GM11168 (cell line): ENCODE measurements around the gene OPN3.

Experiments
- in situ Hi-C: fragments of 300-500 bp; cut with MboI; formaldehyde crosslinking; loops from one replicate; pipeline ENCODE4 v1.12.0; 2022; ENCODE audit warnings: low sequenced_read_pairs; ENCODE audit not compliant: unreplicated experiment

The OPN3 gene

DNA sequence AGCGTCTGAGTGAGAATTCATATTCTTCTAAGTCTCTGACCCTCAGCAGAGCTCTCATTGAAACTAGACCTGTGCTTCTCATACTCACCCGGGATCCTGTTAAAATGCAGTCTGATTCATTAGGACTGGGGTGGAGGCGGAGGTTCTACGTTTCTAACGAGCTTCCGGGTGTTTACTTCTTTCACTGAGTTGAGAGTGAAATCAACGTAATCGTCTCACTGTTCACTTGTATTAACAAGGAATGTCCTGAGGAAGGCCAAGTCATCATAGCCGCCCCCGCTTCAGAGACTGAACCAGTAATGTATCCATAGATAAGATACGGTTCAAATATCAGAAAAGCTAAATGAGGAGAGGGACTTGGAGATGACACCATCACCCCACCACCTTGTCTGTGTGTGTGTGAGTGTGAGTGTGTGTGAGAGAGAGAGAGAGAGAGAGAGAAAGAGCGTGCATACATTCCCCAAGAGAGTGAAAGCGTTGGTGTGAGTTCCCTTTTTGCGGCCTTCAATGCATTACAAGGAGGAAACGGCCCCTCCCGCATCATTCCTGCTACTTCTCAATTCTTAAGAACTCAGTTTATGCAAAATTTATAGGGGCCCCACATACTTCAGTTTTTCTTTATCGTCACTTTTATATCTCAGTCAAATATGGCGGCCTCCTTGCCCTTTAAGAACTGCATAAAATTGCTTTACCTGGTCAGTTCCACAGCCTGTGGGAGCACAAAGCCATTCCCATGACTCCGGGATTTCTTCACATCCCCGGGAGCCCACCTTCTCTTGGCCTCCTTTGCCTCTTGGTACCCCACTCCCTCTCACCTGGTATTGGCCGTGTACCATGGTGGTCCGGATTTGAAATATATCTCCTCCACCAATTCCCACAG lies 88.2 kb downstream of the OPN3 start:
- in situ Hi-C loops, result no loop called here

DNA sequence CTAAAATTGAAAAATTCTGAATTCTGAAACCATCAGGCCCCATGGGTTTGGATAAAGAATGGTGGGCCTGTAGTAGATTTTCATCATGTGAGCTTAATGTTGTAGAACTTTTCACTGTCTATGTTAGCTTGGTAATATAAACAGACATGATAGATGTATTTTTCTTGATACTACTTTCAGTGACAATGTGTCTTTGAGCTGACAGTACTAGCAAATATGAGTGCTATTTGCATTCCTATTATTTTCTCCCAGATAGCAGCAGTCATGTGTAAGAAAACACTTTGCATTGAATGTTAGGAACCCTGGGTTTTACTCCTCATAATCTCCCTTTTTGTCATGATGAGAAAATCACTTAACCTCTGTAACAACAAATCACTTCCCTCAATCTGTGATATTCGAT lies 89.9 kb downstream of the OPN3 start:
- in situ Hi-C loops, result no loop called here

DNA sequence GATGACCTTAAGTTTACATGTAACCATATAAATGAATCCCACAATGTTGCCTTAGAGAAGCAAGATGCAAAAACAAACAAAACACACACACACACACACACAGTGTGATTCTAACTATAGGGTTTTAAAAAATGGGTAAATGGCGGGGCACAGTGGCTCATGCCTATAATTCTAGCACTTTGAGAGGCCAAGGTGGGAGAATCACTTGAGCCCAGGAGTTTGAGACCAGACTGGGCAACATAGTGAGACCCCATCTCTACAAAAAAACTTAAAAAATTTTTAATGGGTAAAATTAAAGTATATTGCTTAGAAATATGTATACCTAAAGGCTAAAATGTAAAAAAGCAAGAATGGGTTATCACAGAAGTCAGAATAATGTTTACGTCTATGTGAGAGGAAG lies 92.2 kb downstream of the OPN3 start:
- in situ Hi-C loops, result loop anchor here (25.0 kb wide), 2 partner anchors 289 to 439 kb away; partner anchors contain the start of genes EXO1 and MAP1LC3C
